Measurements from ENCODE around the gene METTL1. TPM values are rescaled to one million over a fixed set of nuclear protein-coding genes. Genes with fewer than 3 reads are reported as not detected.
A peak's percentile ranks its signal among the peaks of the same experiment; 100 is the strongest.

METTL1 gene
- total RNA-seq, 1 donor from 2014 or later = 10.6 TPM

DNA sequence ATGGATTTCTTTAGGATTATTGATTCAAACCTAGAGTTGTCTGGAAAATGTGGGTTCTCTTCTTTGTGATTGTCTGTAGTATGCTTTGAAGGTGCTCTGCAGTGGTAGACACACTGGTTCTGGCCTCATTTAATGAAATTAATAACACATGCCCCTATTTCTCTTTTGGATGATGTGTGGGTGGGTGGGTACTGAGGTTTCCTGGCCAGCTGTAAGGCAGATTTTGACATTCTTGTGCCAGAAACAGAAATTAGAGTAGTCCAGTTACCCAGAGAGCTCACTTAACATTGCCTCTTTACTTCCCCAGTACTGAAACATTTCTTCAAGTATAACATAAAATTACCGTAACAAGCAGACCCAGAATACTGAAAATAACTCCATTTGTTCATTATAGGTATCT, 25.1 kb upstream of the METTL1 start:
- Mint-ChIP-seq H3K9me3 (ENCODE audit: unreplicated experiment) (no peaks in the 10 kb centered on the region), H3K4me3 (ENCODE audit: unreplicated experiment) (no peak overlapping the region), H3K4me1 (ENCODE audit: unreplicated experiment) (no peaks in the 10 kb centered on the region), H3K36me3 (ENCODE audit: low read depth, unreplicated experiment) (peaks cover 35% of the 10 kb centered on the region), H3K27me3 (ENCODE audit: unreplicated experiment) (no peaks in the 10 kb centered on the region), H3K27ac (ENCODE audit: unreplicated experiment) (no peak overlapping the region)
- TF ChIP-seq, protein P1, sequence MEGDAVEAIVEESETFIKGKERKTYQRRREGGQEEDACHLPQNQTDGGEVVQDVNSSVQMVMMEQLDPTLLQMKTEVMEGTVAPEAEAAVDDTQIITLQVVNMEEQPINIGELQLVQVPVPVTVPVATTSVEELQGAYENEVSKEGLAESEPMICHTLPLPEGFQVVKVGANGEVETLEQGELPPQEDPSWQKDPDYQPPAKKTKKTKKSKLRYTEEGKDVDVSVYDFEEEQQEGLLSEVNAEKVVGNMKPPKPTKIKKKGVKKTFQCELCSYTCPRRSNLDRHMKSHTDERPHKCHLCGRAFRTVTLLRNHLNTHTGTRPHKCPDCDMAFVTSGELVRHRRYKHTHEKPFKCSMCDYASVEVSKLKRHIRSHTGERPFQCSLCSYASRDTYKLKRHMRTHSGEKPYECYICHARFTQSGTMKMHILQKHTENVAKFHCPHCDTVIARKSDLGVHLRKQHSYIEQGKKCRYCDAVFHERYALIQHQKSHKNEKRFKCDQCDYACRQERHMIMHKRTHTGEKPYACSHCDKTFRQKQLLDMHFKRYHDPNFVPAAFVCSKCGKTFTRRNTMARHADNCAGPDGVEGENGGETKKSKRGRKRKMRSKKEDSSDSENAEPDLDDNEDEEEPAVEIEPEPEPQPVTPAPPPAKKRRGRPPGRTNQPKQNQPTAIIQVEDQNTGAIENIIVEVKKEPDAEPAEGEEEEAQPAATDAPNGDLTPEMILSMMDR (IDR thresholded peaks at IDR 0.05; ENCODE audit: unreplicated experiment) = no peak
- DNase-seq (ENCODE audit: low spot score) = no peak

DNA sequence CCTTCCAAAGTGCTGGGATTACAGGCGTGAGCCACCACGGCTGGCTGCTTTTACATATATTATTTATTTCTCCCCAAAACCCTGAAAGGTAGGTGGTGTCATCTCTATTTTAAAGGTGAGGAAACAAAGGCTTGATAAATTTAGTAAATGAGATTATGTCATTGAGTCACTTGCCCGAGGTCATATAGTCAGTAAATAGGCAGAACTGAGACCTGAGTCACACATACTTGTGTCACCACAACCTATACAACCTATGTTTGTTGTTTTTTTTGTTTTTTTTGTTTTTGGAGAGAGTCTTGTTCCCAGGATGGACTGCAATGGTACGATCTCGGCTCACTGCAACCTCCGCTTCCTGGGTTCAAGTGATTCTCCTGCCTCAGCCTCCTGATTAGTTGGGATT, 23.4 kb upstream of the METTL1 start:
- H3K27ac Mint-ChIP-seq (ENCODE audit: unreplicated experiment) = no peak overlapping the region
- TF ChIP-seq, protein P1 (IDR thresholded peaks at IDR 0.05; ENCODE audit: unreplicated experiment) = no peak
- DNase-seq (ENCODE audit: low spot score) = no peak
- H3K27me3 Mint-ChIP-seq (ENCODE audit: unreplicated experiment) = no peaks in the 10 kb centered on the region
- H3K36me3 Mint-ChIP-seq (ENCODE audit: low read depth, unreplicated experiment) = peaks cover 34% of the 10 kb centered on the region
- H3K4me1 Mint-ChIP-seq (ENCODE audit: unreplicated experiment) = no peaks in the 10 kb centered on the region
- H3K9me3 Mint-ChIP-seq (ENCODE audit: unreplicated experiment) = no peaks in the 10 kb centered on the region
- no peak overlapping the region for H3K4me3 Mint-ChIP-seq (ENCODE audit: unreplicated experiment)

DNA sequence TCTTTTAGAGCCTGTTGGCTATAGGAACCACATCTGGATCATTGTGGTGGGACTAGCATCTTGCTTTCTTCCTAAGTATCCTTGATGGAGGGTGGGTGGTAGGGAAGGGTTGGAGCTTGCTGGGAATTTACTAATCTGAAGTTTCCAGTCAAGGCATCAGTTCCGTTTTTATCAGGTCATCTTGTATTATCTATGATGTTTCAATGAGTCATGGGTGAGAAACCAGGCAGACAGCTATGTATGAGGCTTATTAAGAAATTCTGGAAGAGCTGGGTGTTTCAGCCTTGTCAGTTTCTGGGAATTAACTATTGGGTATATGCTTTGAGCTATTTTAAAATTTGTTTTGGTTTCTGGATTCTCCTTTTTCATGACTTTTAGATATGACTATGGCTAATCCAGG, 22.0 kb upstream of the METTL1 start:
- no peak overlapping the region for H3K27ac Mint-ChIP-seq (ENCODE audit: unreplicated experiment)
- H3K9me3 Mint-ChIP-seq (ENCODE audit: unreplicated experiment) = no peaks in the 10 kb centered on the region
- H3K27me3 Mint-ChIP-seq (ENCODE audit: unreplicated experiment) = no peaks in the 10 kb centered on the region
- no peaks in the 10 kb centered on the region for H3K4me1 Mint-ChIP-seq (ENCODE audit: unreplicated experiment)
- no peak for DNase-seq (ENCODE audit: low spot score)
- TF ChIP-seq, protein P1 (IDR thresholded peaks at IDR 0.05; ENCODE audit: unreplicated experiment) = no peak
- peaks cover 28% of the 10 kb centered on the region for H3K36me3 Mint-ChIP-seq (ENCODE audit: low read depth, unreplicated experiment)
- H3K4me3 Mint-ChIP-seq (ENCODE audit: unreplicated experiment) = no peak overlapping the region

DNA sequence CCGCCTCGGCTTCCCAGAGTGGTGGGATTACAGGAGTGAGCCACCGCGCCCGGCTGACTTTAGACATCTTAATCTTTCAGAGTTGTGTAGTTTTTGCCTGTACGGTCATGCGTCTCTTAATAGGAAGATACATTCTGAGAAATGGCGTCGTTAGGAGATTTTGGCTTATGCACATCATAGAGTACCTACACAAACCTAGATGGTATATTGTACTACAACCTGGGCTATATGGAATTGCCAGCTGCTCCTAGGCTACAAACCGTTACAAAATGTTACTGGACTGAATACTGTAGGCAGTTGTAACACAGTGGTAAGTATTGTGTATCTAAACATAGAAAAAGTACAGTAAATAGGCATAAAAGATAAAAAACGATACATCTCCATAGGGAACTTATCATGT, 12.0 kb upstream of the METTL1 start:
- peaks cover 30% of the 10 kb centered on the region for H3K36me3 Mint-ChIP-seq (ENCODE audit: low read depth, unreplicated experiment)
- DNase-seq (ENCODE audit: low spot score) = no peak
- H3K4me1 Mint-ChIP-seq (ENCODE audit: unreplicated experiment) = peaks cover 15% of the 10 kb centered on the region
- peaks cover 2% of the 10 kb centered on the region for H3K27me3 Mint-ChIP-seq (ENCODE audit: unreplicated experiment)
- TF ChIP-seq, protein P1 (IDR thresholded peaks at IDR 0.05; ENCODE audit: unreplicated experiment) = no peak
- H3K9me3 Mint-ChIP-seq (ENCODE audit: unreplicated experiment) = no peaks in the 10 kb centered on the region
- no peak overlapping the region for H3K27ac Mint-ChIP-seq (ENCODE audit: unreplicated experiment)
- H3K4me3 Mint-ChIP-seq (ENCODE audit: unreplicated experiment) = peak overlapping the region; percentile 31

DNA sequence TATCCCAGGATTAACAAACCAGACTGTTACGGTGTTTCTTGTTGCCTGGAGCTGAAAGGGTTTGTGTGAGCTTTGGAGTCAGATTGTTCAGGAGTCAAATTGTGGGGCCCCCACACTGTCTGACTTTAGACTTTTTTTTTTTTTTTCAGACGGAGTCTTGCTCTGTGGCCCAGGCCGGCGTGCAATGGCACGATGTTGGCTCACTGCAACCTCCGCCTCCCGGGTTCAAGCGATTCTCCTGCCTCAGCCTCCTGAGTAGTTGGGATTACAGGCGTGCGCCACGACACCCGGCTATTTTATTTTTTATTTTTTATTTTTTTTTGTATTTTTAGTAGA, 11.5 kb upstream of the METTL1 start:
- H3K27me3 Mint-ChIP-seq (ENCODE audit: unreplicated experiment) = peaks cover 2% of the 10 kb centered on the region
- peak overlapping the region; percentile 61 for H3K27ac Mint-ChIP-seq (ENCODE audit: unreplicated experiment)
- TF ChIP-seq, protein P1 (IDR thresholded peaks at IDR 0.05; ENCODE audit: unreplicated experiment) = no peak
- peak overlapping the region; percentile 100 for H3K4me3 Mint-ChIP-seq (ENCODE audit: unreplicated experiment)
- H3K36me3 Mint-ChIP-seq (ENCODE audit: low read depth, unreplicated experiment) = peaks cover 30% of the 10 kb centered on the region
- no peak for DNase-seq (ENCODE audit: low spot score)
- no peaks in the 10 kb centered on the region for H3K9me3 Mint-ChIP-seq (ENCODE audit: unreplicated experiment)
- H3K4me1 Mint-ChIP-seq (ENCODE audit: unreplicated experiment) = peaks cover 15% of the 10 kb centered on the region

Measured in endothelial cell (in vitro differentiated cells).